HepG2 (cell line): Measurements from ENCODE around the gene CUEDC2. TPM values are rescaled to one million over a fixed set of nuclear protein-coding genes. Genes with fewer than 3 reads are reported as not detected.

Experiments used
- ADNP ChIP-seq: sonication (generic); formaldehyde crosslinking; IDR thresholded peaks from 2 replicates; pipeline ENCODE4 v1.4.0; 2020; ENCODE audit warnings: missing genetic modification reagents
- ATF7 ChIP-seq, 2 experiments: fragments of 450-650 bp in 1 of 2; sonication (generic) in 1 of 2; formaldehyde crosslinking in 1 of 2; IDR thresholded peaks; 2 replicates each; pipeline versions ENCODE4 v1.4.0 to v1.6.1; 2016 to 2020; ENCODE audit warnings: antibody characterized with exemption in 1 of 2, mild to moderate bottlenecking in 1 of 2, missing genetic modification reagents in 1 of 2
- BORCS8-MEF2B ChIP-seq: sonication (generic); formaldehyde crosslinking; IDR thresholded peaks from 2 replicates; pipeline ENCODE4 v1.8.0; 2022; ENCODE audit warnings: mild to moderate bottlenecking, missing genetic modification reagents
- HDAC6 ChIP-seq: fragments of 200-600 bp; sonication (generic); IDR thresholded peaks from 2 replicates; pipeline ENCODE4 v1.7.0; 2017; ENCODE audit warnings: mild to moderate bottlenecking, antibody characterized with exemption, low read length, low read depth
- HNRNPK ChIP-seq: fragments of 200-400 bp; formaldehyde crosslinking; IDR thresholded peaks from 2 replicates; pipeline ENCODE4 v1.6.1; 2018; ENCODE audit warnings: low read length, low read depth, moderate library complexity, mild to moderate bottlenecking; ENCODE audit not compliant: poor library complexity, severe bottlenecking
- IRF2 ChIP-seq: IDR thresholded peaks from 2 replicates; pipeline ENCODE4 v1.6.1; 2018; ENCODE audit warnings: missing genetic modification reagents, missing compliant biosample characterization
- KAT8 ChIP-seq: IDR thresholded peaks from 2 replicates; pipeline ENCODE4 v1.6.1; 2016; ENCODE audit warnings: missing genetic modification reagents, missing compliant biosample characterization
- KDM2A ChIP-seq: sonication (generic); formaldehyde crosslinking; IDR thresholded peaks from 2 replicates; pipeline ENCODE4 v1.4.0; 2020; ENCODE audit warnings: low read depth, missing genetic modification reagents, borderline replicate concordance
- PITX1 ChIP-seq: sonication (generic); formaldehyde crosslinking; IDR thresholded peaks from 2 replicates; pipeline ENCODE4 v1.5.1; 2020; ENCODE audit warnings: mild to moderate bottlenecking, missing genetic modification reagents
- POLR2A ChIP-seq, 2 experiments: IDR thresholded peaks; 2 replicates each; pipeline ENCODE4 v1.6.1; 2011; ENCODE audit warnings: low read depth in 2 of 2, low read length in 2 of 2, mild to moderate bottlenecking in 1 of 2, moderate library complexity in 1 of 2; ENCODE audit not compliant: insufficient read depth in 1 of 2
- SAFB2 ChIP-seq: sonication (generic); formaldehyde crosslinking; IDR thresholded peaks from 2 replicates; pipeline ENCODE4 v1.5.1; 2020; ENCODE audit warnings: missing genetic modification reagents, low read depth, mild to moderate bottlenecking, borderline replicate concordance
- YY1 ChIP-seq: IDR thresholded peaks from 2 replicates; pipeline ENCODE4 v1.6.1; 2011; ENCODE audit warnings: low read length, low read depth, moderate library complexity, mild to moderate bottlenecking; ENCODE audit not compliant: insufficient read depth, insufficient replicate concordance
- ZNF274 ChIP-seq: sonication (generic); formaldehyde crosslinking; IDR thresholded peaks from 2 replicates; pipeline ENCODE4 v1.5.1; 2020; ENCODE audit warnings: mild to moderate bottlenecking, missing genetic modification reagents
- ZNF552 ChIP-seq: sonication (generic); formaldehyde crosslinking; IDR thresholded peaks from 2 replicates; pipeline ENCODE4 v1.9.0; 2022; ENCODE audit warnings: missing genetic modification reagents, mild to moderate bottlenecking, borderline replicate concordance
- ZNF556 ChIP-seq: sonication (generic); formaldehyde crosslinking; IDR thresholded peaks from 2 replicates; pipeline ENCODE4 v1.4.0; 2020; ENCODE audit warnings: mild to moderate bottlenecking, missing genetic modification reagents, borderline replicate concordance
- ZNF598 ChIP-seq: sonication (generic); formaldehyde crosslinking; IDR thresholded peaks from 2 replicates; pipeline ENCODE4 v1.5.1; 2020; ENCODE audit warnings: mild to moderate bottlenecking, missing genetic modification reagents, borderline replicate concordance
- ZNF772 ChIP-seq: sonication (generic); formaldehyde crosslinking; IDR thresholded peaks from 2 replicates; pipeline ENCODE4 v1.5.0; 2020; ENCODE audit warnings: mild to moderate bottlenecking, missing genetic modification reagents
- polyA plus RNA-seq, 8 experiments: library from polyadenylated mRNA; depleted of rRNA in 3 of 8; stranded (reverse) in 7 of 8; unstranded in 1 of 8; fragments of >200 nt; fragmentation: Illumina TruSeq in 4 of 8; extraction: Trizol in 4 of 8; gene quantifications; 2 replicates each; pipeline versions ENCODE4 v1.2.1 to v1.2.3, GENCODE V29; 2011 to 2016; ENCODE audit warnings: low read depth in 4 of 8, missing spikeins in 1 of 8, mixed read lengths in 1 of 8; ENCODE audit not compliant: insufficient read depth in 1 of 8
- total RNA-seq, 5 experiments: library from RNA; depleted of rRNA; stranded (reverse); fragments of >200 nt; fragmentation: Illumina TruSeq; extraction: Trizol; gene quantifications; 2 replicates each; pipeline ENCODE4 v1.2.3, GENCODE V29; 2016; ENCODE audit warnings: low read depth in 1 of 5
- TF ChIP-seq, protein P1 (sequence below): sonication (generic); formaldehyde crosslinking; IDR thresholded peaks from 2 replicates; pipeline ENCODE4 v1.4.0; 2020; ENCODE audit warnings: mild to moderate bottlenecking, missing genetic modification reagents
- TF ChIP-seq, protein P2 (sequence below): sonication (generic); formaldehyde crosslinking; IDR thresholded peaks from 2 replicates; pipeline ENCODE4 v1.5.1; 2020; ENCODE audit warnings: missing genetic modification reagents, mild to moderate bottlenecking, borderline replicate concordance
- TF ChIP-seq, protein P3 (sequence below): IDR thresholded peaks from 2 replicates; pipeline ENCODE4 v1.6.1; 2016; ENCODE audit warnings: missing compliant biosample characterization, missing genetic modification reagents, borderline replicate concordance
- TF ChIP-seq, protein P4 (sequence below): sonication (generic); formaldehyde crosslinking; conservative IDR thresholded peaks from 2 replicates; pipeline ENCODE4 v1.8.1; 2023; ENCODE audit warnings: missing genetic modification reagents

The CUEDC2 gene
- total and polyA plus RNA-seq, 2 of the 13 experiments (the other 11 are each of a cell fraction or from before 2014, with no cell fraction given): 13.1 to 18.4 TPM

DNA sequence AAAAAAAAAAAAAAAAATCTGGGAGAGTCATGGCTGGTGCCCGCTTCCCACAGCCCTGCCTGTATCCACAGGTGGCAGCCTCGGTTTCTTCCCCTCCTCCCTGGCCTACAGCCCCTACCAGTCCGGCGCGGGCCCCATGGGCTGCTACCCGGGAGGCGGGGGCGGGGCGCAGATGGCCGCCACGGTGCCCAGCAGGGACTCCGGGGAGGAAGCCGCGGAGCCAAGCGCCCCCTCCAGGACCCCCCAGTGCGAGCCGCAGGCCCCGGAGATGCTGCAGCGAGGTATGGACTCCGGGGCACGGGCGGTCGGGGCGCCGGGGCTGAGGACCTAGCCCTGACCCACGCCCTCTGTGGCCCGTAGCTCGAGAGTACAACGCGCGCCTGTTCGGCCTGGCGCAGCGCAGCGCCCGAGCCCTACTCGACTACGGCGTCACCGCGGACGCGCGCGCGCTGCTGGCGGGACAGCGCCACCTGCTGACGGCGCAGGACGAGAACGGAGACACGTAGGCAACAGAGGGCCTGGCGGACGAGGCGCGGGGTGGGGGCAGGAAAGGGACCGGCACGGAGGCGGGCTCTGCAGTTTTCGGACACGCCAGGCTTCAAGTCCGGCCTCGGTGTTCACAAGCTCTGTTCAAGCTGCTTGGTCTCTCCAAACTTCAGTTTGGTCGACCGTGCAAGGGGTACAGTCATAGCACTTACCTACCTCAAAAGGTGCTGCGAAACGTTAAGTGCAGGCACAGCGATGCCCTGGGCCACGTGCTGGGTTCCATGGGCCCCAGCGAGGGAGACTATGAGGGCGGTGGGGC lies 33.0 kb downstream of the CUEDC2 start (continued):
- 0 out of 2 replicates have a peak, but pooled peaks have one; percentile 69 for TF ChIP-seq BORCS8-MEF2B
- peak; percentile 94 for TF ChIP-seq SAFB2 (CRISPR knock-in tag)
- TF ChIP-seq ZNF772 (CRISPR knock-in tag): peak; percentile 93
- no peak for TF ChIP-seq HDAC6
- TF ChIP-seq ZNF598 (CRISPR knock-in tag): peak; percentile 90
- no peak for TF ChIP-seq ADNP (CRISPR knock-in tag)
- TF ChIP-seq, protein P1, sequence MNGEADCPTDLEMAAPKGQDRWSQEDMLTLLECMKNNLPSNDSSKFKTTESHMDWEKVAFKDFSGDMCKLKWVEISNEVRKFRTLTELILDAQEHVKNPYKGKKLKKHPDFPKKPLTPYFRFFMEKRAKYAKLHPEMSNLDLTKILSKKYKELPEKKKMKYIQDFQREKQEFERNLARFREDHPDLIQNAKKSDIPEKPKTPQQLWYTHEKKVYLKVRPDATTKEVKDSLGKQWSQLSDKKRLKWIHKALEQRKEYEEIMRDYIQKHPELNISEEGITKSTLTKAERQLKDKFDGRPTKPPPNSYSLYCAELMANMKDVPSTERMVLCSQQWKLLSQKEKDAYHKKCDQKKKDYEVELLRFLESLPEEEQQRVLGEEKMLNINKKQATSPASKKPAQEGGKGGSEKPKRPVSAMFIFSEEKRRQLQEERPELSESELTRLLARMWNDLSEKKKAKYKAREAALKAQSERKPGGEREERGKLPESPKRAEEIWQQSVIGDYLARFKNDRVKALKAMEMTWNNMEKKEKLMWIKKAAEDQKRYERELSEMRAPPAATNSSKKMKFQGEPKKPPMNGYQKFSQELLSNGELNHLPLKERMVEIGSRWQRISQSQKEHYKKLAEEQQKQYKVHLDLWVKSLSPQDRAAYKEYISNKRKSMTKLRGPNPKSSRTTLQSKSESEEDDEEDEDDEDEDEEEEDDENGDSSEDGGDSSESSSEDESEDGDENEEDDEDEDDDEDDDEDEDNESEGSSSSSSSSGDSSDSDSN (CRISPR knock-in tag): peak; percentile 91
- TF ChIP-seq ATF7 (IDR thresholded peaks at IDR 0.05): no peak
- TF ChIP-seq ATF7 (CRISPR knock-in tag; IDR thresholded peaks at IDR 0.05): no peak
- TF ChIP-seq ZNF556: 0 out of 2 replicates have a peak, but pooled peaks have one; percentile 45
- peak in 1 of 2 experiments; percentile 62; a peak in 1 of 4 replicates for TF ChIP-seq POLR2A (IDR thresholded peaks at IDR 0.05; ENCODE audit: insufficient read depth in 1 of 2, low read depth in 2 of 2, low read length in 2 of 2)
- TF ChIP-seq PITX1 (CRISPR knock-in tag): peak; percentile 67; the same call in 1 of the 2 replicates
- TF ChIP-seq, protein P2, sequence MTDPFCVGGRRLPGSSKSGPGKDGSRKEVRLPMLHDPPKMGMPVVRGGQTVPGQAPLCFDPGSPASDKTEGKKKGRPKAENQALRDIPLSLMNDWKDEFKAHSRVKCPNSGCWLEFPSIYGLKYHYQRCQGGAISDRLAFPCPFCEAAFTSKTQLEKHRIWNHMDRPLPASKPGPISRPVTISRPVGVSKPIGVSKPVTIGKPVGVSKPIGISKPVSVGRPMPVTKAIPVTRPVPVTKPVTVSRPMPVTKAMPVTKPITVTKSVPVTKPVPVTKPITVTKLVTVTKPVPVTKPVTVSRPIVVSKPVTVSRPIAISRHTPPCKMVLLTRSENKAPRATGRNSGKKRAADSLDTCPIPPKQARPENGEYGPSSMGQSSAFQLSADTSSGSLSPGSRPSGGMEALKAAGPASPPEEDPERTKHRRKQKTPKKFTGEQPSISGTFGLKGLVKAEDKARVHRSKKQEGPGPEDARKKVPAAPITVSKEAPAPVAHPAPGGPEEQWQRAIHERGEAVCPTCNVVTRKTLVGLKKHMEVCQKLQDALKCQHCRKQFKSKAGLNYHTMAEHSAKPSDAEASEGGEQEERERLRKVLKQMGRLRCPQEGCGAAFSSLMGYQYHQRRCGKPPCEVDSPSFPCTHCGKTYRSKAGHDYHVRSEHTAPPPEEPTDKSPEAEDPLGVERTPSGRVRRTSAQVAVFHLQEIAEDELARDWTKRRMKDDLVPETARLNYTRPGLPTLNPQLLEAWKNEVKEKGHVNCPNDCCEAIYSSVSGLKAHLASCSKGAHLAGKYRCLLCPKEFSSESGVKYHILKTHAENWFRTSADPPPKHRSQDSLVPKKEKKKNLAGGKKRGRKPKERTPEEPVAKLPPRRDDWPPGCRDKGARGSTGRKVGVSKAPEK (CRISPR knock-in tag): peak; percentile 85; the same call in 1 of the 2 replicates
- TF ChIP-seq KAT8: peak; percentile 81; the same call in 1 of the 2 replicates
- TF ChIP-seq ZNF552 (CRISPR knock-in tag): peak; percentile 75
- peak; percentile 45; the same call in 1 of the 2 replicates for TF ChIP-seq ZNF274 (CRISPR knock-in tag)
- peak; percentile 75 for TF ChIP-seq YY1
- peak; percentile 93 for TF ChIP-seq IRF2 (CRISPR knock-in tag)
- TF ChIP-seq HNRNPK: peak; percentile 72
- TF ChIP-seq, protein P3, sequence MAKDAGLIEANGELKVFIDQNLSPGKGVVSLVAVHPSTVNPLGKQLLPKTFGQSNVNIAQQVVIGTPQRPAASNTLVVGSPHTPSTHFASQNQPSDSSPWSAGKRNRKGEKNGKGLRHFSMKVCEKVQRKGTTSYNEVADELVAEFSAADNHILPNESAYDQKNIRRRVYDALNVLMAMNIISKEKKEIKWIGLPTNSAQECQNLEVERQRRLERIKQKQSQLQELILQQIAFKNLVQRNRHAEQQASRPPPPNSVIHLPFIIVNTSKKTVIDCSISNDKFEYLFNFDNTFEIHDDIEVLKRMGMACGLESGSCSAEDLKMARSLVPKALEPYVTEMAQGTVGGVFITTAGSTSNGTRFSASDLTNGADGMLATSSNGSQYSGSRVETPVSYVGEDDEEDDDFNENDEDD: peak; percentile 91
- TF ChIP-seq KDM2A (CRISPR knock-in tag): peak; percentile 99
- TF ChIP-seq, protein P4, sequence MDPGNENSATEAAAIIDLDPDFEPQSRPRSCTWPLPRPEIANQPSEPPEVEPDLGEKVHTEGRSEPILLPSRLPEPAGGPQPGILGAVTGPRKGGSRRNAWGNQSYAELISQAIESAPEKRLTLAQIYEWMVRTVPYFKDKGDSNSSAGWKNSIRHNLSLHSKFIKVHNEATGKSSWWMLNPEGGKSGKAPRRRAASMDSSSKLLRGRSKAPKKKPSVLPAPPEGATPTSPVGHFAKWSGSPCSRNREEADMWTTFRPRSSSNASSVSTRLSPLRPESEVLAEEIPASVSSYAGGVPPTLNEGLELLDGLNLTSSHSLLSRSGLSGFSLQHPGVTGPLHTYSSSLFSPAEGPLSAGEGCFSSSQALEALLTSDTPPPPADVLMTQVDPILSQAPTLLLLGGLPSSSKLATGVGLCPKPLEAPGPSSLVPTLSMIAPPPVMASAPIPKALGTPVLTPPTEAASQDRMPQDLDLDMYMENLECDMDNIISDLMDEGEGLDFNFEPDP (CRISPR knock-in tag): 0 out of 2 replicates have a peak, but pooled peaks have one; percentile 61
